Stomach (tissue), 4 donors: ENCODE data around the gene ADH1C.

Experiments
- EP300 ChIP-seq: sonication (generic); formaldehyde crosslinking; IDR thresholded peaks from one replicate; pipeline ENCODE4 v1.6.1; 2017; ENCODE audit warnings: antibody characterized with exemption
- POLR2A ChIP-seq, 4 donors: fragments of 450-650 bp; IDR thresholded peaks; one replicate each; pipeline ENCODE4 v1.6.1; 2016; ENCODE audit warnings: antibody characterized with exemption in 4 of 4, control low read depth in 2 of 4, mild to moderate bottlenecking in 1 of 4, moderate library complexity in 1 of 4
- TF ChIP-seq, protein P1 (sequence below), 7 experiments: fragments of 450-650 bp in 4 of 7; fragments of 200-600 bp in 3 of 7; sonication (generic) in 3 of 7; IDR thresholded peaks; one replicate each; pipeline ENCODE4 v1.5.1; 2016 to 2019; ENCODE audit warnings: antibody characterized with exemption in 7 of 7, control low read depth in 2 of 7, mild to moderate bottlenecking in 1 of 7

DNA sequence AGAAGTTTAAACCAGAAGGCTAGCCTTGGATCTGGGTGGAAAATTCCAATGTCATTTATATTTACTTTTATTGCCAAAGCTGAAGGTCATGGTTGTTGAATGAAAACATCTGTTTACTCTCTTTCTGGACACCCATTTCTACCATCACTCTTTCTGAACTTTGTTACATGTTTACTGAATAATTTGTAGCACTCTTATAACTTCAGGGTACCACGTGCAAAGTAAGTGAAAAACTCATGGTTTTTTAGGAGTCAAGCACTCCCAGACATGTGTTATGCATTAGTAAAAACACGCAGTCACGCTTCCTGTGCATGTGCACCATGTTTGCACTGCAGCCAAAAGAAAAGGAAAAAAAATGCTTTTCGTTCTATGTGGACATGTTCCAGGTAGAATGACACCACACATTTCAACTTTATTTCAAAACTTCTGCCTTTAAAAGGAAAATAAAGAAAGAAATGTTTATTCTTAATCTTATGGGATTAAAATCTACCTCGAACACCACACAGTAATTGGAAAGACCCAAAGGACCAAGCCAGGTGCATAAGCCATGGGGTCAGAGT is 31.4 kb upstream of the ADH1C start:
- TF ChIP-seq, protein P1, sequence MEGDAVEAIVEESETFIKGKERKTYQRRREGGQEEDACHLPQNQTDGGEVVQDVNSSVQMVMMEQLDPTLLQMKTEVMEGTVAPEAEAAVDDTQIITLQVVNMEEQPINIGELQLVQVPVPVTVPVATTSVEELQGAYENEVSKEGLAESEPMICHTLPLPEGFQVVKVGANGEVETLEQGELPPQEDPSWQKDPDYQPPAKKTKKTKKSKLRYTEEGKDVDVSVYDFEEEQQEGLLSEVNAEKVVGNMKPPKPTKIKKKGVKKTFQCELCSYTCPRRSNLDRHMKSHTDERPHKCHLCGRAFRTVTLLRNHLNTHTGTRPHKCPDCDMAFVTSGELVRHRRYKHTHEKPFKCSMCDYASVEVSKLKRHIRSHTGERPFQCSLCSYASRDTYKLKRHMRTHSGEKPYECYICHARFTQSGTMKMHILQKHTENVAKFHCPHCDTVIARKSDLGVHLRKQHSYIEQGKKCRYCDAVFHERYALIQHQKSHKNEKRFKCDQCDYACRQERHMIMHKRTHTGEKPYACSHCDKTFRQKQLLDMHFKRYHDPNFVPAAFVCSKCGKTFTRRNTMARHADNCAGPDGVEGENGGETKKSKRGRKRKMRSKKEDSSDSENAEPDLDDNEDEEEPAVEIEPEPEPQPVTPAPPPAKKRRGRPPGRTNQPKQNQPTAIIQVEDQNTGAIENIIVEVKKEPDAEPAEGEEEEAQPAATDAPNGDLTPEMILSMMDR (IDR thresholded peaks at IDR 0.05), result no peak
- TF ChIP-seq EP300 (no peak), POLR2A (IDR thresholded peaks at IDR 0.05) (no peak)
